ENCODE results near the gene RPS21. TPM values are rescaled to one million over a fixed set of nuclear protein-coding genes. Genes with fewer than 3 reads are reported as not detected.

The RPS21 gene
- total RNA-seq, 1 experiment from 2014 or later: 4,496 TPM

DNA sequence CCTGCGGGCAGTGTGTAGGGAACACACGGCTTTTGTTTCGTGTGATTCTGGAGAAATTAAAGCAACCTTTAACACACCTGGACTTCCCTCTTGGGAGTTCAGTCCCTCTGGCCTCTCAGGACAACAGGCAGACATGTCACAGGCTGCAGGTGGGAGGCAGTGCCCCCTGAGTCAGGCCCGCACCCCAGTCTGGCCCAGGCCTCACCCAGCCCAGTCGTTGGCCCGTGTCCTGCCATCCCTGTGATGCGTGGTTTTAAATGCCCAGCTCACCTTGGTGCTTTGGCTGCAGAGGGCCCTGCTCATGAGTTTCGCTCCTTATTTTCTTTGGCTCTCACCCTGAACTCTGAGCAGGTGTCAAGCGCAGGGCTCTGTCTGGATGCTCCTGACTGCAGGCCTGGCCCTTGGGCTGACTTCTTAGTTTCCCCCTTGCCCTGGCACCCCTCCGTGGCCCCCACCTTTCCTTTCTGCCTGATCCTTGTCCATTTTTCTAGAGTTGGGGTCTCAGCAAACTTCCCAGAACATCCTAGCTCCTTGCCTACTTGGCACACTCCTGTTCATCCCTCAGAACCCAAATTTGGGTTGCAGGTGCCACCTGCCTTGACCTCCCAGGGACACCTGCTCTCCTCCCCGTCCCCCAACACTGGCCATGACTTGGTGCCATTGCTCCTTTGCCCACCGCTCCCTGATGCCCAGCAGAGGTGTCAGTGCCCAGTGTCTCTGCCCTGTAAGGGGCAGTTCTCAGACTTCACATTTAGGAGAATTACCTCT, 22.4 kb downstream of the RPS21 start:
- Histone ChIP-seq H3K4me1 (peaks cover 76% of the 10 kb centered on the region), H3K9me3 (no peaks in the 10 kb centered on the region), H3K27me3 (replicated peaks; ENCODE audit: control insufficient read depth, insufficient read depth, low read length) (no peaks in the 10 kb centered on the region), H3K4me3 (ENCODE audit: low read depth, low read length) (no peak overlapping the region), H3K36me3 (ENCODE audit: control insufficient read depth, insufficient read depth, low read length) (peaks cover 5% of the 10 kb centered on the region)
- BruUV-seq (replicated peaks): no TSS peak
- Mint-ChIP-seq H3K4me3 (ENCODE audit: unreplicated experiment) (peak overlapping the region; percentile 39), H3K4me1 (ENCODE audit: low read depth, unreplicated experiment) (peaks cover 42% of the 10 kb centered on the region), H3K27me3 (ENCODE audit: insufficient read depth, unreplicated experiment) (no peaks in the 10 kb centered on the region), H3K36me3 (ENCODE audit: insufficient read depth, unreplicated experiment) (peaks cover 89% of the 10 kb centered on the region), H3K27ac (ENCODE audit: unreplicated experiment) (peak overlapping the region; percentile 83), H3K9me3 (ENCODE audit: unreplicated experiment) (no peaks in the 10 kb centered on the region)
- TF ChIP-seq, protein P1, sequence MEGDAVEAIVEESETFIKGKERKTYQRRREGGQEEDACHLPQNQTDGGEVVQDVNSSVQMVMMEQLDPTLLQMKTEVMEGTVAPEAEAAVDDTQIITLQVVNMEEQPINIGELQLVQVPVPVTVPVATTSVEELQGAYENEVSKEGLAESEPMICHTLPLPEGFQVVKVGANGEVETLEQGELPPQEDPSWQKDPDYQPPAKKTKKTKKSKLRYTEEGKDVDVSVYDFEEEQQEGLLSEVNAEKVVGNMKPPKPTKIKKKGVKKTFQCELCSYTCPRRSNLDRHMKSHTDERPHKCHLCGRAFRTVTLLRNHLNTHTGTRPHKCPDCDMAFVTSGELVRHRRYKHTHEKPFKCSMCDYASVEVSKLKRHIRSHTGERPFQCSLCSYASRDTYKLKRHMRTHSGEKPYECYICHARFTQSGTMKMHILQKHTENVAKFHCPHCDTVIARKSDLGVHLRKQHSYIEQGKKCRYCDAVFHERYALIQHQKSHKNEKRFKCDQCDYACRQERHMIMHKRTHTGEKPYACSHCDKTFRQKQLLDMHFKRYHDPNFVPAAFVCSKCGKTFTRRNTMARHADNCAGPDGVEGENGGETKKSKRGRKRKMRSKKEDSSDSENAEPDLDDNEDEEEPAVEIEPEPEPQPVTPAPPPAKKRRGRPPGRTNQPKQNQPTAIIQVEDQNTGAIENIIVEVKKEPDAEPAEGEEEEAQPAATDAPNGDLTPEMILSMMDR (IDR thresholded peaks at IDR 0.05; ENCODE audit: insufficient read depth in 1 of 2, low read depth in 1 of 2, low read length in 1 of 2, severe bottlenecking in 1 of 2, unreplicated experiment in 1 of 2): no peak
- intact Hi-C loops (cut with micrococcal nuclease; ENCODE audit: unreplicated experiment): loop anchor here (10.0 kb wide), 1 partner anchor 264 kb away; the partner anchor contains the start of genes PSMA7 and SS18L1
- CTCF ChIA-PET: interaction anchor here (0.5 to 2.1 kb wide), 5 partner anchors 10 to 566 kb away, joined by 3 to 11 read pairs (median 4); no protein-coding TSS in a partner anchor
- DNase-seq: no peak
- POLR2A ChIA-PET: interaction anchor here (1.0 kb wide), 1 partner anchor 22 kb away, joined by 3 read pairs; the partner anchor contains the start of gene RPS21

DNA sequence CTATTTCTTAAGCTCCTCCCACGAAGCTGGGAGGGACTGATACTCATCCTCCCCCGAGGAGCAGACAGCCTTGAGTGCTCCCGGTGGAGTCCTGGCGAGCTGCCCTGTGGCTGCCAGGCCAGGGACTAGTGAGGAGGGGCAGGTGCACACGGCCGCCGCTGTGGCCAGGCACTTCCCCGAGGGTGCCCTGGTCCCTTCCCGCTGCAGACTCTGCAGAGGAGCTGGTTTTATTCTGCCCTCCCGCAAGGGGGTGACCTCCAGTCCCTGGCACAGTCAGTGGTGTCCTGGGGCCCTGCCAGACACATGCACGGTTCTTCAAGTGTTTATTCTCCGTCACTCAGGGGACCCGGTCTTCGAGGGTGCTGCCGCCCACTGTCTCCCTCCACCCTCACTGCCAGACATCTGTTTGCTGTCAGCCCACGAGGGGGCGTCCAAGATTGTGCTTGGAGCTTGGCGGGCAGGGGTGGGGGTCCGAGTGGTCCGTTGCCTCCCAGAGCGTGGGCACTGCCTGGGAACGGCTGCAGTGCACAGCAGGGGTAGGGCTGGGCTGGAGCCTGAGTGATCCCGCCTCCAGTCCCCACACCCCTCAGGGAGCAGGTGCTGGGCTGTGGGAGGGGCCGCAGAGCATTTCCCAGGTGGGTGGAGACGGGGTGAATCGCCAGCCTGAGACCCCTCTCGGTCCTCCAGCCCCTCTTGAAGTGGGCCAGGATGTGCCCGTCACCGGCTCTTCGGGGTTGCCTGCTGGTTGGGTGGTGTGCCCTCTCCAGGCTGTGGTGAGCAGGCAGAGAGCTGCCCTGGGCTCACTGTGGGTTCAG, 23.2 kb downstream of the RPS21 start:
- H3K27me3 Mint-ChIP-seq (ENCODE audit: insufficient read depth, unreplicated experiment): no peaks in the 10 kb centered on the region
- POLR2A ChIA-PET: interaction anchor here (1.0 kb wide), 1 partner anchor 23 kb away, joined by 3 read pairs; the partner anchor contains the start of gene RPS21
- Histone ChIP-seq H3K36me3 (ENCODE audit: control insufficient read depth, insufficient read depth, low read length) (peaks cover 4% of the 10 kb centered on the region), H3K4me1 (peaks cover 73% of the 10 kb centered on the region), H3K4me3 (ENCODE audit: low read depth, low read length) (no peak overlapping the region), H3K9me3 (no peaks in the 10 kb centered on the region), H3K27me3 (replicated peaks; ENCODE audit: control insufficient read depth, insufficient read depth, low read length) (no peaks in the 10 kb centered on the region)
- intact Hi-C loops (cut with micrococcal nuclease; ENCODE audit: unreplicated experiment): loop anchor here (10.0 kb wide), 1 partner anchor 265 kb away; the partner anchor contains the start of genes PSMA7 and SS18L1
- BruUV-seq (replicated peaks): no TSS peak
- peaks cover 86% of the 10 kb centered on the region for H3K36me3 Mint-ChIP-seq (ENCODE audit: insufficient read depth, unreplicated experiment)
- TF ChIP-seq, protein P1 (IDR thresholded peaks at IDR 0.05; ENCODE audit: insufficient read depth in 1 of 2, low read depth in 1 of 2, low read length in 1 of 2, severe bottlenecking in 1 of 2, unreplicated experiment in 1 of 2): peak; percentile 30 to 61
- DNase-seq: peak in 1 of 2 experiments; percentile 62
- peak overlapping the region; percentile 83 for H3K27ac Mint-ChIP-seq (ENCODE audit: unreplicated experiment)
- CTCF ChIA-PET: interaction anchor here (0.5 to 2.1 kb wide), 8 partner anchors 9 to 207 kb away, joined by 3 to 11 read pairs (median 4); no protein-coding TSS in a partner anchor
- H3K4me3 Mint-ChIP-seq (ENCODE audit: unreplicated experiment): peak overlapping the region; percentile 39
- H3K9me3 Mint-ChIP-seq (ENCODE audit: unreplicated experiment): no peaks in the 10 kb centered on the region
- H3K4me1 Mint-ChIP-seq (ENCODE audit: low read depth, unreplicated experiment): peaks cover 40% of the 10 kb centered on the region

Data from Caco-2 (cell line).